WI38 (cell line): ENCODE data around the gene CLIP1.

Experiments
- H3K4me3 ChIP-seq: 2 replicates; pipeline ENCODE4 v1.5.1; 2011; ENCODE audit warnings: low read depth, mild to moderate bottlenecking, control low read depth, low read length
- TF ChIP-seq, protein P1 (sequence below): IDR thresholded peaks from 2 replicates; pipeline ENCODE4 v1.5.1; 2012; ENCODE audit warnings: low read depth, mild to moderate bottlenecking, control low read depth, low read length

CLIP1 gene

GRCh38 chr12:122225683-122226365, 196.6 kb downstream of the CLIP1 start, which contains the start of gene DIABLO:
Gene DIABLO, minus strand, starts transcription at chr12:122226052. Its CDS starts 38 bp downstream, at chr12:122226014.
- TF ChIP-seq, protein P1, sequence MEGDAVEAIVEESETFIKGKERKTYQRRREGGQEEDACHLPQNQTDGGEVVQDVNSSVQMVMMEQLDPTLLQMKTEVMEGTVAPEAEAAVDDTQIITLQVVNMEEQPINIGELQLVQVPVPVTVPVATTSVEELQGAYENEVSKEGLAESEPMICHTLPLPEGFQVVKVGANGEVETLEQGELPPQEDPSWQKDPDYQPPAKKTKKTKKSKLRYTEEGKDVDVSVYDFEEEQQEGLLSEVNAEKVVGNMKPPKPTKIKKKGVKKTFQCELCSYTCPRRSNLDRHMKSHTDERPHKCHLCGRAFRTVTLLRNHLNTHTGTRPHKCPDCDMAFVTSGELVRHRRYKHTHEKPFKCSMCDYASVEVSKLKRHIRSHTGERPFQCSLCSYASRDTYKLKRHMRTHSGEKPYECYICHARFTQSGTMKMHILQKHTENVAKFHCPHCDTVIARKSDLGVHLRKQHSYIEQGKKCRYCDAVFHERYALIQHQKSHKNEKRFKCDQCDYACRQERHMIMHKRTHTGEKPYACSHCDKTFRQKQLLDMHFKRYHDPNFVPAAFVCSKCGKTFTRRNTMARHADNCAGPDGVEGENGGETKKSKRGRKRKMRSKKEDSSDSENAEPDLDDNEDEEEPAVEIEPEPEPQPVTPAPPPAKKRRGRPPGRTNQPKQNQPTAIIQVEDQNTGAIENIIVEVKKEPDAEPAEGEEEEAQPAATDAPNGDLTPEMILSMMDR: no peak
- H3K4me3 ChIP-seq: peak within 1 kb of the TSS; percentile 76
